Natural killer cell treated with Interleukin-12 subunit alpha and Interleukin-12 subunit beta and Interleukin-15 and Interleukin-18, amount 100 ng/mL, for 72 hours (primary cell): Measurements from ENCODE around the gene PLB1. TPM values are rescaled to one million over a fixed set of nuclear protein-coding genes. Genes with fewer than 3 reads are reported as not detected.

ENCODE experiments used
- ATAC-seq, 2 donors: fragments of 150-1000 bp; cut with Tn5 transposase in 1 of 2; sonication (Bioruptor Pico), chemical (Tn5 transposase) in 1 of 2; 2 replicates each; pipeline ENCODE4 v1.10.0; 2021
- DNase-seq: peaks from one replicate; pipeline ENCODE4 v3.0.0; 2022; ENCODE audit warnings: low spot score
- H3K27ac Mint-ChIP-seq, 2 donors: 1 replicate in 1 of 2; 2 replicates in 1 of 2; pipeline ENCODE4 v1.8.0; 2022; ENCODE audit warnings: mixed read lengths in 2 of 2, mild to moderate bottlenecking in 1 of 2, moderate library complexity in 1 of 2
- H3K27me3 Mint-ChIP-seq, 2 donors: 1 replicate in 1 of 2; 2 replicates in 1 of 2; pipeline ENCODE4 v1.8.0; 2022; ENCODE audit warnings: mixed read lengths in 2 of 2
- H3K36me3 Mint-ChIP-seq: one replicate; pipeline ENCODE4 v1.8.0; 2022; ENCODE audit warnings: mixed read lengths
- H3K4me1 Mint-ChIP-seq, 2 donors: 1 replicate in 1 of 2; 2 replicates in 1 of 2; pipeline ENCODE4 v1.8.0; 2022; ENCODE audit warnings: low read depth in 2 of 2, mixed read lengths in 2 of 2, mild to moderate bottlenecking in 1 of 2
- H3K4me3 Mint-ChIP-seq: one replicate; pipeline ENCODE4 v1.8.0; 2022; ENCODE audit warnings: mixed read lengths
- H3K9me3 Mint-ChIP-seq: 2 replicates; pipeline ENCODE4 v1.8.0; 2022; ENCODE audit warnings: mixed read lengths
- total RNA-seq, 2 donors: library from RNA; stranded (reverse); gene quantifications; one replicate each; pipeline ENCODE4 v1.2.3, GENCODE V29; 2022

The PLB1 gene
- total RNA-seq, 2 donors from 2014 or later: 0.88 to 0.98 TPM

DNA sequence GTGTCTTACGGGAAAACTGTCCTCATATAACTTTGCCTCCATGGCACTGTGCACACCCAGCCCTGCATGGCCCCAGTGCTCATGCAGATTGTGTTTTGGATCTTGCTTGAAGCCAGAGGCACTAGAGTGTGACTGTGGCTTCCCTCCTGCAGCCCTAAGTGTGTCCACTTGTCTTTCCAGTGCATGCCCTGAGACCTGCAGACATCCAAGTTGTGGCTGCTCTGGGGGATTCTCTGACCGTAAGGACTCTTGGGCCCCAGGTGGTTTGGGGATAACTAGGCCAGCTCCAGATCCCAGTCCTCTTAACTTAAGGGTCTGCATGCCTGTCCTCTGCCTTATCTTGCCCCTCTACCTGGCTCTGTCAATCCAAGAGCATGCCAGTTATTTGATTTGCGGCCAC, 96.6 kb downstream of the PLB1 start:
- H3K9me3 Mint-ChIP-seq: no peaks in the 10 kb centered on the region
- H3K27ac Mint-ChIP-seq: no peak overlapping the region
- peaks cover 21 to 25% of the 10 kb centered on the region in 2 donors for H3K4me1 Mint-ChIP-seq
- no peak for DNase-seq
- H3K4me3 Mint-ChIP-seq: no peak overlapping the region
- H3K27me3 Mint-ChIP-seq: peaks cover 0 to 7% of the 10 kb centered on the region in 2 donors
- H3K36me3 Mint-ChIP-seq: no peaks in the 10 kb centered on the region
- ATAC-seq: no peak

DNA sequence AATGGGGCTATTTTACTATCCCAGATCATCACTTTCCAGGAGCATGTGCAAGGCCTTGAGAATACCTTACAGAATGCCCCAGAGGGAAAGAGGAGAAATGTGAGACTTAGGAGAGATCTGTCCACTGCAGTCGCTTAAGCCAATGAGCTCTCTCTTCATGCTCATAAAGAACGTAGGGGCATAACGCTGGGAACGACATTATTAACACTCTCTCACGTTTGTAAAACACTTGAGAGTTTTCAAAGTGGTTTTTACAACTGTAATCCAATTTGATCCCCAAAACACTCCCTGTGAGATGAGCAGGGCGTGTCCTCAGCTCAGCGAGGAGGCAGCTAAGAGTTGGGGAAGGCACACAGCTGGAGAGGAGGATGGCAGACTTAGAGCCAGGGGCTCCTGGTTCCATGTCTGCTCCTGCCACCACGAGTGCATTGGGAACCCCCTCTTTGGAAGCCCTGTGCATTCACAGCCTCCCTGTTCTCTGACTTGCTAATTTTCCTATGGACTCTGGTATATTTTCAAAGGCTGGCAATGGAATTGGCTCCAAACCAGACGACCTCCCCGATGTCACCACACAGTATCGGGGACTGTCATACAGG, 97.4 kb downstream of the PLB1 start:
- no peak overlapping the region for H3K4me3 Mint-ChIP-seq
- no peaks in the 10 kb centered on the region for H3K9me3 Mint-ChIP-seq
- H3K27ac Mint-ChIP-seq: no peak overlapping the region
- peaks cover 0 to 3% of the 10 kb centered on the region in 2 donors for H3K27me3 Mint-ChIP-seq
- no peak for DNase-seq
- H3K4me1 Mint-ChIP-seq: peaks cover 15 to 20% of the 10 kb centered on the region in 2 donors
- no peak for ATAC-seq
- no peaks in the 10 kb centered on the region for H3K36me3 Mint-ChIP-seq

DNA sequence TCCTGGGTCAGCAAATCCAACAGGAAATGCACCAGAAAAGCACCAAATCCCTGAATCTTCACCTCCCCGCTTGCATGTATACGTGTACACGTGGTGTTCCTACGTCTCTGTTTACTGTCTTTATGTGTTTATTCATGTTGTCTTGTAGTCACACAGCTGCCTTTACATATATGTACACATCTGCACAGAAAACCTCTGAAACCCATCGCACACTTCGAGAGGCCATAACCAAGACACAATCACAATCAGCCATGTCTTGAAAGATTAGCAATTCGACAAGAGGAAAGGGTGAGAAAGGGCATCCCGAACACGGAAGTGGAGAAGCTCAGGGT, 98.1 kb downstream of the PLB1 start:
- H3K36me3 Mint-ChIP-seq: no peaks in the 10 kb centered on the region
- ATAC-seq: no peak
- H3K27ac Mint-ChIP-seq: peak overlapping the region; percentile 77 to 95
- peak overlapping the region; percentile 74 for H3K4me3 Mint-ChIP-seq
- H3K27me3 Mint-ChIP-seq: peaks cover 0 to 3% of the 10 kb centered on the region in 2 donors
- DNase-seq: no peak
- H3K4me1 Mint-ChIP-seq: peaks cover 14 to 18% of the 10 kb centered on the region in 2 donors
- no peaks in the 10 kb centered on the region for H3K9me3 Mint-ChIP-seq

DNA sequence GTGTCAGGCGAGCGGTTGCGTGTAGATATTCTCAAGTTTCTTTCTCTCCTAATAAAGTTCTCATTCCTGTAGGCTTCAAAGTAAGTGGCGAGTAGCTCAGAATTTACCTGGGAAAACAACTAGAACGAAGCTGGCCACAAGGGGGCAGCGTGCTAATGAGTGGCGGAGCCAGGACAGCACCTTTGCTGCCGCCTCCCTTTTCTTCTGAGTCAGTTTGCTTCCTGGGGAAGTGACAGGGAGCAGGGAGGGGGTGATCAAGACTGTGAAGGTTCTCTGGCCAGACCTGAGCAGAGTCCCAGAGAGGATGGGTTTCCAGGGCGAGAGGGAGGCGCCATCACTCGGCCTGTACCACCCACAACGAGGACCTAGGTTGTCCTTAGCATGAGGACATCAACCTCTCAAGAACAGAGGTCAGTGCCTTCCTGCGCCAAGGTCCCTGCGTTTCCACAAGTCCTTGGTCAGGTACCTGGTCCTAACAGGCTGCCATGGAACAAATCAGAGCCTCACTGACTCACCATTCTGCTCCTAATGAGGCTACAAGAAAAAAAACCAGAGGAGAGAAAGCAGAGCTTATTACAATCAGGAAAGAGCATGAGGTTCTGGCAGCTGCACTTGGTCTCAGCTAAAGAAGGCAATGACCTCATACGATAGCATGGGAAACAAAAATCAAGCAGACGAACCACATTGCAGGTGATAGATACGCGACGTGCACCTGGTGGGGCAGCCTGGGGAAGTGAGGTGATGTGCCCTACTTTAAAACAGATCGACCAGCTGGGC, 98.7 kb downstream of the PLB1 start:
- Mint-ChIP-seq H3K27me3 (peaks cover 0 to 3% of the 10 kb centered on the region in 2 donors), H3K36me3 (no peaks in the 10 kb centered on the region), H3K9me3 (no peaks in the 10 kb centered on the region), H3K4me1 (peaks cover 14 to 18% of the 10 kb centered on the region in 2 donors), H3K27ac (peak overlapping the region; percentile 77 to 95), H3K4me3 (peak overlapping the region; percentile 74)
- peak; percentile 87 for DNase-seq
- peak; percentile 84 to 90 for ATAC-seq

DNA sequence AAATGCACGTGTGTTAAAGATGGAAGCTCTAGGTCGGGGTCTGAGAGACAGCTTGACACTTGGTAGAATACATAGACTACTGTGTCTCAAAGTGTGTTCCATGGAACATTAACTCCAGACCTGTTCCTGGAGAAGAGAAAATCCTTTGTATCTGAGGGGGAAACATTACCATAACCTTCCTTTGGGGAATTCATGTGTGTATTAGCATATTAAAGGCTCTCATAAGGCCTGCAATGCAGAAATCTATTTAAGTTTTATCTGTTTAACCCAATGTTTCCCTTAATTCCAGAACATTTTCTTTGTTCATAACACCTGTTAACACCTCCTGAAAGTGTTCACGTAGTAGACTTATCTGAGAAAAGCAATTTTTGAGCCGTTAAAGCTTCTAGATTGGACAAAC, 99.5 kb downstream of the PLB1 start:
- Mint-ChIP-seq H3K9me3 (no peaks in the 10 kb centered on the region), H3K27ac (peak overlapping the region; percentile 77 to 95), H3K36me3 (no peaks in the 10 kb centered on the region), H3K4me1 (peaks cover 14 to 16% of the 10 kb centered on the region in 2 donors), H3K4me3 (no peak overlapping the region), H3K27me3 (no peaks in the 10 kb centered on the region)
- no peak for ATAC-seq
- DNase-seq: no peak

DNA sequence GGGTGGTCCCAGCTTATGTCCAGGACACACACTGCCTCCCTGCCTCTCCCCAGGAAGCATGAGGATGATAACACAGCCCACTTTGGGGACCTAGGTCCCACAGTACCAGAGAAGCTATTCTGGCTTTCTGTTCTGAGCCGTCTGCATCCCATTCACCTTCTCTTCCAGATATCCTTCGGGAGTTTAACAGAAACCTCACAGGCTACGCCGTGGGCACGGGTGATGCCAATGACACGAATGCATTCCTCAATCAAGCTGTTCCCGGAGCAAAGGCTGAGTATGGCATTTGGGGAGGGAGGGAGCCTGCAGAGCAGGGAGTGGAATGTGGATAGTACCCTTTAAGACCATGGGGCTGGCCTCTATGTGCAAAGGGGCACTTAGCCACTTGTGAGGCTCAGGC, 102.6 kb downstream of the PLB1 start:
- Mint-ChIP-seq H3K27me3 (no peaks in the 10 kb centered on the region), H3K36me3 (no peaks in the 10 kb centered on the region), H3K4me1 (peaks cover 21 to 22% of the 10 kb centered on the region in 2 donors), H3K9me3 (no peaks in the 10 kb centered on the region), H3K27ac (no peak overlapping the region), H3K4me3 (no peak overlapping the region)
- ATAC-seq (no peak), DNase-seq (no peak)

DNA sequence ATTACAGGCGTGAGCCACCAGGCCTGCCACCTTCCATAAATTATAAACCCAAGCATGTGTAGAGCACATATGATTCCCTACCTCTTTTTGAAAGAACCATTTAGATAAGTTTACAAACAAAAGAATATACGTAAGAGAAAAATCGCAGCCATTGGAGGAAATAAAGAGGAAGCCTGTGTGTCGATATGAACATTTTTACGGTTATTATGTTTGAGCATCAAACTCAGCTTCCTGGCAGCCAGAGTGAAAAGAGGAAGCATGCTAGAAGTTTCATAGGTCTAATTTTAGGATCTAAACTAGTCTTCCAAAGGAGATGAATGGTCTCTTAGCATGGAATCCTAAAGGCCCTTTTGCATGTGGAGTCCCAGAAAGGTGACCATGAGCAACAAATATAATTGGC, 104.3 kb downstream of the PLB1 start:
- no peak for ATAC-seq
- H3K27me3 Mint-ChIP-seq: no peaks in the 10 kb centered on the region
- H3K4me1 Mint-ChIP-seq: peaks cover 8% of the 10 kb centered on the region in 2 donors
- no peaks in the 10 kb centered on the region for H3K36me3 Mint-ChIP-seq
- no peaks in the 10 kb centered on the region for H3K9me3 Mint-ChIP-seq
- H3K4me3 Mint-ChIP-seq: no peak overlapping the region
- DNase-seq: no peak
- no peak overlapping the region for H3K27ac Mint-ChIP-seq

DNA sequence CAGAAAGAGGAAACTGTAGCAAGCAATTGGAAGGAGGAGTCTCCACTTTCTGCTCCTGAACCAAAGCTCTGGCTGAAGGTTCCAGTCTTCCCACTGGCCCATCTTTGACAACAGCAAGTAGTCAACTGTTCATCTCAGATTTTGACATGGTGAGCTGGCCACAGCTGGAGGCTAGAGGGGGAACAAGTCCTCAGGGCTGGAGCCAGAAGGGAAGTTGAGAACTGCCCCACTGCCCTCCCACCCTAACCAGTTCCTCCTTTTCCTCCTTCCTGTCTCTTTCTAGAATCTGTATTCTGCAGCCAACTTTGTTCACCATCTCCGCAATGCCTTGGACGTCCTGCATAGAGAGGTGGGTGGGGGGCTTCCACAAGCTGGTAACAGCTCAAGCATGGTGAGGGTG, 105.8 kb downstream of the PLB1 start:
- Mint-ChIP-seq H3K27me3 (no peaks in the 10 kb centered on the region), H3K4me3 (no peak overlapping the region), H3K4me1 (peaks cover 7 to 8% of the 10 kb centered on the region in 2 donors), H3K36me3 (no peaks in the 10 kb centered on the region), H3K9me3 (no peaks in the 10 kb centered on the region), H3K27ac (no peak overlapping the region)
- ATAC-seq: no peak
- no peak for DNase-seq

DNA sequence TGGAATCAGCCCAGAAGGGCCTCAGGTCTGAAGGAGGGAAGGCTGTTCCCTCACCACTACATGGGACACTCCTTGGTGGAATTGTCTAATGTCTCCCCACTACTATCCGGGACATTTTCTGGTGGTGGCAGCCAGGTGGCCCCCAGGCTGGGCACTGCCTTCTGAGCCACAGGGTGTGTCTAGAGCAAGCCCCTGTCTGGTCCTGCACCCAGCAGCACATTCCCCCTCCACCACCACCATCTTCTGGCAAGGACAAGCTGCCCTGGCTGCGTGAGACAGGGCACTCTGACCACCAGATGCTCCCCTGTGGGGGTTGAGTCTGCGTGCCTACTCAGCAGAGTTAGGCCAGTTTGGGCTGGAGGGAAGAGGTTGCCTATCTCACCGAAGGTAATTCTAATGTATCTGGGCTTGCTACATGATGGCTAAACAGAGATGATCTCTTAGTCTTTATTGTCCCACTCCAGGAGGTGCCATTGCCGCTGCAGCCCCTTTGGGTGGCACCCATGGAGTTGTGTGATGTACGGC, 106.3 kb downstream of the PLB1 start:
- Mint-ChIP-seq H3K27me3 (no peaks in the 10 kb centered on the region), H3K9me3 (no peaks in the 10 kb centered on the region), H3K36me3 (no peaks in the 10 kb centered on the region), H3K4me3 (no peak overlapping the region), H3K27ac (peak overlapping the region in 1 of 2 donors; percentile 82), H3K4me1 (peaks cover 7 to 8% of the 10 kb centered on the region in 2 donors)
- DNase-seq (no peak), ATAC-seq (no peak)

DNA sequence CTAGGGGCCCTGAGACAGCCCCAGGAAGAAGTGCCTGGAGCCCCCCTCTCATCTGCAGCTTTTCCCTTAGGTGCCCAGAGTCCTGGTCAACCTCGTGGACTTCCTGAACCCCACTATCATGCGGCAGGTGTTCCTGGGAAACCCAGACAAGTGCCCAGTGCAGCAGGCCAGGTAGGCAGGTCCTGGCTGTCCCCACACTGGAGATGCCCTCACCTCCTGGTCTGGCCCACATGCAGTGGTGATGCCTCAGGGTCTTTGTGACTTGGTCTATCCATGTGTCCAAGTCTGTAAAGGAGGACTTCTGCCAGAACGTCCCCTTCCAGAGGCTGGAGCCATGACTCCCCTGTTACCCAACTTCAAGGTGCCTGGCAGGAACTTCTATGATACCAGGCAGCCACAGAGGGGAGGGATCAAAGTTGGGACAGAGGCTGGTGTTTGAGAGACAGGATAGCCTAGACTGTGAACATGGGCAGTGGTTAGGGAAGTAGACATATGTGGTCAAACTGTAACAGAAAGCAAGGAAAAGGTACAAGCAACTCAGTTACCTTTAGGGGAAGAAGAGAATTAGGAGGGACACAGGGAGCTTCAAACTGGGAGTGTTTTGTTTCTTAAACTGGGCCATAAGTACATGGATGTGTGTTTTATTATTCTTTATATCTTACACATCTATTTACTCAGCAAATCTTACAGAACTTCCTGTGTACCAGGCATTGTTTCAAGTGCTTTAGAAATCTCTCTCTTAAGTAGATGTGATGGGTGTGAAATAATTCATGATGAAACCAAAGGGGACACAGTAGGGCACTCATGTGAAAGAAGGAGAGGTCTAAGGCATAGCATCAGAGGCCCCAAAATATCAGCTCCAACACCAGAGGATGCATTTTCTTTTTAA, 107.1 kb downstream of the PLB1 start:
- H3K36me3 Mint-ChIP-seq: no peaks in the 10 kb centered on the region
- no peaks in the 10 kb centered on the region for H3K9me3 Mint-ChIP-seq
- ATAC-seq (peak in 1 of 2 donors; percentile 63), DNase-seq (no peak)
- no peaks in the 10 kb centered on the region for H3K27me3 Mint-ChIP-seq
- peak overlapping the region; percentile 7 for H3K4me3 Mint-ChIP-seq
- H3K27ac Mint-ChIP-seq: peak overlapping the region; percentile 17 to 82
- peaks cover 7 to 8% of the 10 kb centered on the region in 2 donors for H3K4me1 Mint-ChIP-seq

DNA sequence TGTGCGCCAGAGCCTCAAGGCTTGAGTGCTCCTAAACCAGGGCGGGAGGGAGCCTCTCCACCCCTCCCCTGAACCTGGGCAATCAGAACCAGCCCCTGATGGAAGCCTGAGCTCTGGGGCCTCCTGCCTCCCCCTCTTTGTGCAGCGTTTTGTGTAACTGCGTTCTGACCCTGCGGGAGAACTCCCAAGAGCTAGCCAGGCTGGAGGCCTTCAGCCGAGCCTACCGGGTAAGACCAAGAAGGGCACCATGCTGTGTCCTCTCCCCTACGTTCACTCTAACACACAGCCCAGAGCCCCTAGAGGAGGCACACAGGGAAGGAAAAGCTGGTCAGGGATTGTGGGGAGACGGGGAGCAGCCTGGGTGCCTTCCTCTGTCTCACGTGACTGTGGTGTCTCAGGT, 108.0 kb downstream of the PLB1 start:
- no peak overlapping the region for H3K4me3 Mint-ChIP-seq

DNA sequence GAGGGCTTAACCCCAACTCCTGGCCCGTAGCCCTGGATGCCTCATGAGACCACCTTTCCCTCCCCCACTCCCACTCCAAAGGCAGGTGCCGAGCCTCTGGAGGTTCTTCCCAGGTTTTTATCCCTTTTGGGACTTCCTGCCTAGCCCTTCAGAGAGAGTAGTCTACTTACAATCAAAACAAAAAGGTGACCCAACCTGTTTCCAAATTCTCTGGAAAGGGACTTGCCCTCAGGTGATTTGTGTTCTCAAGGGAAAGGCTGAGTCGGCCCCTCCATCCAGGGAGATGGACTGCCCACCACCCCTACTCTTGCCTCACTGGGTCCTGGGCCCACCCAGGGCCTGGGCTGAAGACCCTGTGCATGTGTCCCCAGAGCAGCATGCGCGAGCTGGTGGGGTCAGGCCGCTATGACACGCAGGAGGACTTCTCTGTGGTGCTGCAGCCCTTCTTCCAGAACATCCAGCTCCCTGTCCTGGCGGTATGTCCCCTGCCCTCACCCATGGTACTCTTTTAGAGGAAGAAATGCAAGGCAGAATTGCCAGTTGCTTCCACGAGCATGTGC, 108.5 kb downstream of the PLB1 start:
- no peak for DNase-seq
- Mint-ChIP-seq H3K4me1 (peaks cover 7 to 11% of the 10 kb centered on the region in 2 donors), H3K36me3 (no peaks in the 10 kb centered on the region), H3K4me3 (no peak overlapping the region), H3K9me3 (no peaks in the 10 kb centered on the region), H3K27ac (peak overlapping the region in 1 of 2 donors; percentile 28), H3K27me3 (no peaks in the 10 kb centered on the region)
- ATAC-seq: no peak

More for the DNA sequence above, 108.0 kb downstream of the PLB1 start:
- Mint-ChIP-seq H3K4me1 (peaks cover 7 to 8% of the 10 kb centered on the region in 2 donors), H3K27ac (peak overlapping the region in 1 of 2 donors; percentile 82), H3K27me3 (no peaks in the 10 kb centered on the region), H3K9me3 (no peaks in the 10 kb centered on the region), H3K36me3 (no peaks in the 10 kb centered on the region)
- peak in 1 of 2 donors; percentile 3 for ATAC-seq
- DNase-seq: no peak

DNA sequence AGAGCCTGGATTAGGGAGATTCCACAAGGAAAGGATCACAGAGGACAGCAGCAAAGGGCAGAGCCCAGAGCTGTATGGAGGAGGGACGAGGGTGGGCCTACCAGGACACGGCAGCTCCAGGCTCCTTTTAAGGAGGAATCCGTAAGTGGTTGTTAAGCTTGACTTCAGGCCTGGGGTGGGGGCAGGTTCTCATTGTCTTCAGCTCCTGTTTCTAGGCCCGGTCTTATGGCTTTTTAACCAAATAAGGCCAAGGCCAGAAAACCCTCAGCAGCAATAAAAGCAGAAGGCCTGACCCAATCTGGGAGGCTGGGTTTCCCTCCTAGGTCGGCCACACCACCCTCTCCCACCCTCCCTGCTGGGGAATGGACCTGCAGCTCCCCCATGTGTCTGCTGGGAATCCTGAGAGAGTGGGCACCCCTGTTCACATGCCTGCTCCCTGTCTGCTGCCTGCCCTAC, 111.2 kb downstream of the PLB1 start:
- Mint-ChIP-seq H3K4me1 (peaks cover 20 to 24% of the 10 kb centered on the region in 2 donors), H3K36me3 (no peaks in the 10 kb centered on the region), H3K4me3 (no peak overlapping the region), H3K9me3 (no peaks in the 10 kb centered on the region), H3K27me3 (peaks cover 0 to 2% of the 10 kb centered on the region in 2 donors), H3K27ac (peak overlapping the region in 1 of 2 donors; percentile 24)
- DNase-seq (no peak), ATAC-seq (no peak)
